Mesendoderm (in vitro differentiated cells): Measurements from ENCODE around the gene GRIK4.
A peak's percentile ranks its signal among the peaks of the same experiment; 100 is the strongest.

Experiments used
- DNase-seq: peaks from one replicate; pipeline ENCODE4 v3.0.0; 2013
- H2AK5ac ChIP-seq: 2 replicates; pipeline ENCODE4 v1.6.1; 2013; ENCODE audit warnings: low read length, inconsistent platforms
- H2BK120ac ChIP-seq: 2 replicates; pipeline ENCODE4 v1.6.1; 2013; ENCODE audit warnings: low read depth, mild to moderate bottlenecking, low read length, moderate library complexity, mixed read lengths
- H2BK15ac ChIP-seq: replicated peaks from 2 replicates; pipeline ENCODE4 v1.6.1; 2013; ENCODE audit warnings: low read depth, mild to moderate bottlenecking, moderate library complexity
- H2BK5ac ChIP-seq: 2 replicates; pipeline ENCODE4 v1.6.1; 2013; ENCODE audit warnings: low read length, inconsistent platforms
- H3K18ac ChIP-seq: 2 replicates; pipeline ENCODE4 v1.6.1; 2013; ENCODE audit warnings: mild to moderate bottlenecking, low read length, mixed read lengths
- H3K23ac ChIP-seq: one replicate; pipeline ENCODE4 v1.6.1; 2013; ENCODE audit warnings: low read length
- H3K27ac ChIP-seq: 2 replicates; pipeline ENCODE4 v1.5.1; 2013; ENCODE audit warnings: low read depth, mild to moderate bottlenecking, inconsistent platforms, low read length, moderate library complexity
- H3K27me3 ChIP-seq: 2 replicates; pipeline ENCODE4 v1.6.1; 2013; ENCODE audit warnings: low read length, control low read depth, mild to moderate bottlenecking, inconsistent platforms; ENCODE audit not compliant: insufficient read depth, poor library complexity
- H3K36me3 ChIP-seq: 2 replicates; pipeline ENCODE4 v1.6.1; 2013; ENCODE audit warnings: low read length, inconsistent platforms; ENCODE audit not compliant: control insufficient read depth, insufficient read depth
- H3K4ac ChIP-seq: one replicate; pipeline ENCODE4 v1.6.1; 2013; ENCODE audit warnings: low read depth, mild to moderate bottlenecking, low read length, moderate library complexity
- H3K4me1 ChIP-seq: 2 replicates; pipeline ENCODE4 v1.6.1; 2013; ENCODE audit warnings: low read depth, low read length, inconsistent platforms; ENCODE audit not compliant: control insufficient read depth
- H3K4me2 ChIP-seq: 2 replicates; pipeline ENCODE4 v1.6.1; 2013; ENCODE audit warnings: low read length
- H3K4me3 ChIP-seq: 2 replicates; pipeline ENCODE4 v1.5.1; 2013; ENCODE audit warnings: mild to moderate bottlenecking, low read length
- H3K56ac ChIP-seq: one replicate; pipeline ENCODE4 v1.6.1; 2013; ENCODE audit warnings: low read length
- H3K79me1 ChIP-seq: 2 replicates; pipeline ENCODE4 v1.6.1; 2013; ENCODE audit warnings: low read length, inconsistent platforms
- H3K79me2 ChIP-seq: 2 replicates; pipeline ENCODE4 v1.6.1; 2013; ENCODE audit warnings: mild to moderate bottlenecking, low read length; ENCODE audit not compliant: control insufficient read depth, insufficient read depth
- H3K9ac ChIP-seq: 2 replicates; pipeline ENCODE4 v1.6.1; 2013; ENCODE audit warnings: low read length, inconsistent platforms
- H4K5ac ChIP-seq: one replicate; pipeline ENCODE4 v1.6.1; 2013; ENCODE audit warnings: low read length
- H4K8ac ChIP-seq: one replicate; pipeline ENCODE4 v1.6.1; 2013; ENCODE audit warnings: low read depth, mild to moderate bottlenecking, control low read depth, low read length, moderate library complexity
- WGBS: extraction: QIAGEN DNeasy Blood & Tissue Kit; methylation state at CpG from one replicate; pipeline ENCODE4 v1.1.7; 2013; ENCODE audit warnings: low lambda C conversion rate, missing lambda C conversion rate; ENCODE audit not compliant: insufficient coverage; ENCODE audit errors: extremely low coverage; 5-methylcytosine and 5-hydroxymethylcytosine counted together

The GRIK4 gene

DNA sequence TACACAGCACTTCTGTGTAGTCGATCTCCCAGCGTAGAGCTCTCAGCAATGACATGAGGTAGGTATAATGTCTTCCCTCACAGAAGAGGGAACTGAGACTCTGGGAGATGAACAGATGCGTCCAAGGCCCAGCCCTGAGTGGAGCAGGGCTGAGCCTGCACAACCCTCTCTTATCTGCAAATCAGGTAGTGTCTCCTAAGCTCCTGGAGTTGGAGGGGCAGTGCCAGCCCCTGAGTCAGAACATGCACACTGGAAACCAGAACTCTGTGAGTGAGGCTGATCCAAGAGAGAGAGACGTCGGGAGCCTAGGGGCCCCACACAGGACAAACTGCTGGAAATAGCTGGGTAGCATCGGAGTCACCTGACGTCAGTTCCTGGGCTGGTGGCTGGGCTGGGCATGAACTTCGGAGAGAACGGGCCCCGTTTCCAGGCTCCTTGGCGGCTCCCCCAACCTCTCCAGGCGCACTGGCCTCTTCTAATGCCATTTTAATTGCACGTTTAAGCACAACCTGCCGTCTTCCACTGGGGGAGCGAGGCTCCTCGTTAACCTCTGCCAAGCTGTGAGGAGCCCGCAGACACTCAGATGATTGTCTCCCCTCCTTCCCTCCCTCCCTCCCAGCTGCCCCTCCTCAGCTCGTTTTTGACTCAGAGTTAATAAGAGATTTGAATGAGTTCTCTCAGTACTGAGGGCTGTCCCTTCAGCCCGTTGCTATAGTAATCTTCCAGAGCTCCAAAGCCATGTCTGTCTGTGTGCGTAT is 321.1 kb downstream of the GRIK4 start:
- Histone ChIP-seq H2AK5ac (no peak overlapping the region), H3K56ac (no peak overlapping the region), H3K18ac (no peak overlapping the region), H3K4me2 (no peak overlapping the region), H4K8ac (no peak overlapping the region), H3K27me3 (no peaks in the 10 kb centered on the region), H3K4me1 (no peaks in the 10 kb centered on the region), H3K36me3 (no peaks in the 10 kb centered on the region), H3K9ac (no peak overlapping the region), H4K5ac (no peak overlapping the region), H2BK5ac (no peak overlapping the region), H3K79me1 (no peaks in the 10 kb centered on the region), H2BK120ac (no peak overlapping the region), H3K4me3 (no peak overlapping the region), H2BK15ac (no peak overlapping the region), H3K4ac (no peak overlapping the region), H3K27ac (no peak overlapping the region), H3K79me2 (no peaks in the 10 kb centered on the region), H3K23ac (no peak overlapping the region)
- no CpG with 5 or more reads among the region's 20 CpGs for WGBS
- no peak for DNase-seq

DNA sequence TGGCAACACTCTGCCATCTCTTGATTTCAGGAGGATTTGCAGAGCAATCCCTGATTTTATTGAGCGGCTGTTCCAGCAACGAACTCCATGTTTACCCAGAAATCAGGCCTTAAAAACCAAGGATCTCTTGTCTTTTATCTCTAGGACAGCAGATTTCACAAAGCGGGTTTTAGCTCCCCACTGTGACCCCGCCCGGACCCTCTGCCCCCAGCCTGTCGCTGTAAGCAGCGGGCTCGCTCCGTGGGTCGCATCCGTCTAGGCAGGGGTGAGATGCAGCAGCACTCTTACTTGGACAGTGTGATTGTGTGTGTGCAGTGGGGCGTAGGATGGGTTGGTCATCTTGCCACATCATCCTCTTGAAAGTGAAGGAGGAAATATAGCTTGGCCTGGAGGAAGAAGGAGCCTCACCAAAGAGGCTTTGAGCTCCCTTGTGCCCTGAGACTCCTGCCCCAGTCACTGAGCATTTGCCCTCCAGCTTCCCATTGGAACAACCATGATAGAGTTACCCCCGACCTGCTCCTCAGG is 323.2 kb downstream of the GRIK4 start:
- Histone ChIP-seq H3K79me2 (no peaks in the 10 kb centered on the region), H3K18ac (no peak overlapping the region), H2AK5ac (no peak overlapping the region), H3K4ac (no peak overlapping the region), H3K9ac (no peak overlapping the region), H3K36me3 (no peaks in the 10 kb centered on the region), H3K4me3 (no peak overlapping the region), H2BK120ac (no peak overlapping the region), H2BK5ac (no peak overlapping the region), H3K79me1 (no peaks in the 10 kb centered on the region), H4K5ac (no peak overlapping the region), H3K27ac (no peak overlapping the region), H3K56ac (no peak overlapping the region), H2BK15ac (no peak overlapping the region), H3K27me3 (no peaks in the 10 kb centered on the region), H3K4me2 (no peak overlapping the region), H3K23ac (no peak overlapping the region), H3K4me1 (no peaks in the 10 kb centered on the region), H4K8ac (no peak overlapping the region)
- no peak for DNase-seq
- WGBS = no CpG with 5 or more reads among the region's 13 CpGs

DNA sequence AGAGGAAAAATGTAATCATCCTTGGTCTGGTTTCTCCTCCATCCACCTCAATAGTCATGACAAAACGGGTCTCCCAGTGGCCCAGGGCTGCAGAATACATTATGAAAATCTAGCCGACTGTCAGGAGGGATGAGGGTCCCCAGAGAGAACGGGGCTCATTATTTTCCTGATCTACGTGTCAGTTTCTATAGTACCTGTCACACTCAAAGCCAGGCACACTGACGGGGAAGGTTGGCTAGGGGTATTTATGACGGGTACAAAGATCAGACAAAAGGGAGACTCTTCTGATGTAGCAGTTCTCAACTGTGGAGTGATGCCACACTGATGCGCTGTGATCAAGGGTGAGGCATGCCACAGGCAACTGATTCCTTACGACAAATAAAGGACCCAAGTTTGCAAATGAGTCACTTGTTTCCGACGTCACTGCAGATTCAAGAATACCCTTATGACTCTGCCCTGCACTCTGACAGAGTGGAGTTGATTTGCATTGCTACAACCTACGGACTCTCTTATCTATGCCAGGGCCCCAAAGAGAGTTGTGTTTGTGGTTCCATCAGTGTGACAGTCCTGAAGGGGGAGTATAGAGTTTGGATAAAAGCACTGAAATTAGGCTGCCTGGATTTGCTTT is 324.2 kb downstream of the GRIK4 start:
- no peaks in the 10 kb centered on the region for H3K4me1 ChIP-seq
- H3K79me1 ChIP-seq = no peaks in the 10 kb centered on the region
- H3K4ac ChIP-seq = no peak overlapping the region
- H3K27me3 ChIP-seq = no peaks in the 10 kb centered on the region
- no peak overlapping the region for H3K9ac ChIP-seq
- no peaks in the 10 kb centered on the region for H3K79me2 ChIP-seq
- no CpG with 5 or more reads among the region's 11 CpGs for WGBS
- no peak overlapping the region for H3K27ac ChIP-seq
- no peak overlapping the region for H3K18ac ChIP-seq
- no peak overlapping the region for H2AK5ac ChIP-seq
- no peak overlapping the region for H2BK120ac ChIP-seq
- H3K36me3 ChIP-seq = no peaks in the 10 kb centered on the region
- peak; percentile 29 for DNase-seq
- no peak overlapping the region for H3K56ac ChIP-seq
- no peak overlapping the region for H4K8ac ChIP-seq
- H3K23ac ChIP-seq = no peak overlapping the region
- no peak overlapping the region for H2BK15ac ChIP-seq
- H3K4me3 ChIP-seq = no peak overlapping the region
- no peak overlapping the region for H4K5ac ChIP-seq
- H2BK5ac ChIP-seq = no peak overlapping the region
- H3K4me2 ChIP-seq = no peak overlapping the region

DNA sequence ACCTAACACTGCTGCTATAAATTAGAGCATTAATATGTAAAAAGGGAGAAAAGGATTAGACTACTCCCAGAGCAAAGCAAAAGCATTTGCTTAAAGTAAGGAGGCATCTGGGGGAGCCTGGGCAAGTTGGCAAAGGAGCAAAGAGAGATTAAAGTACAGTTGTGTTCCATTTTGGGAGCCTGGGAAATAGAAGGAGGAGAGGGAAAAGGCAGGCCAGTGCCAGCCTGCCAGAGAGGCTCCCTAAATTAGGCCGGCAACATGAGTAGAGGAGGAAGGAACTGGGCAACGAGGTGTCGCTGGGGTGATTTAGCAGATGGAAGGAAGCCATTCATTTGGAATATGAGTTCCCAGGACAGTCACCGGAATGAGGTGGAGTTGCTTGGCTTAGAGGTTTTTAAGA is 326.1 kb downstream of the GRIK4 start:
- Histone ChIP-seq H2BK120ac (no peak overlapping the region), H3K4me2 (no peak overlapping the region), H2AK5ac (no peak overlapping the region), H2BK5ac (no peak overlapping the region), H3K4me3 (no peak overlapping the region), H3K56ac (no peak overlapping the region), H3K9ac (no peak overlapping the region), H3K36me3 (no peaks in the 10 kb centered on the region), H3K18ac (no peak overlapping the region), H3K79me2 (no peaks in the 10 kb centered on the region), H2BK15ac (no peak overlapping the region), H3K27ac (no peak overlapping the region), H4K5ac (no peak overlapping the region), H3K27me3 (no peaks in the 10 kb centered on the region), H3K79me1 (no peaks in the 10 kb centered on the region), H3K4ac (no peak overlapping the region), H4K8ac (no peak overlapping the region), H3K4me1 (no peaks in the 10 kb centered on the region), H3K23ac (no peak overlapping the region)
- no peak for DNase-seq
- WGBS = no CpG with 5 or more reads among the region's 4 CpGs

DNA sequence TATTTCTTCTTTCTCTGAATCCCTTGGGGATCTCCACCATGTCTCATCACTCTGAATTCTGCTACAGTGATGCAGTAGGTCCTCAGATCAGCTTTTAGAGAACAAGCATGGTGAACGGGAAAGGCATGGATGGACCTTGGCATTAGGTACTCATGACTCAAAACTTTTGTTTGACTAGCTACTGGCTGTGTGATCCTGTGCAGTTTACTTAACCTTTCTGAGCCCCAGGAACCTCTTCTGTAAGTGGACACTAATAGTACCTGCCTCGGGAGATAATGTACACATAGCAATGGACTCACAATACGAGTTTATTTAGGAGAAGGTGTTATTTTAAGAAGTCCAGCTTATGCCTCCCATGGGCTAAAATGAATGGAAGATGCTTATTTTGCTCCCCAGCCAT is 327.7 kb downstream of the GRIK4 start:
- no peak overlapping the region for H3K27ac ChIP-seq
- no peaks in the 10 kb centered on the region for H3K36me3 ChIP-seq
- no peaks in the 10 kb centered on the region for H3K79me1 ChIP-seq
- no peak overlapping the region for H2BK15ac ChIP-seq
- H3K4ac ChIP-seq = no peak overlapping the region
- no peak overlapping the region for H3K4me2 ChIP-seq
- H3K27me3 ChIP-seq = no peaks in the 10 kb centered on the region
- H3K79me2 ChIP-seq = no peaks in the 10 kb centered on the region
- H3K4me3 ChIP-seq = no peak overlapping the region
- no peaks in the 10 kb centered on the region for H3K4me1 ChIP-seq
- no peak overlapping the region for H4K8ac ChIP-seq
- H4K5ac ChIP-seq = no peak overlapping the region
- H3K56ac ChIP-seq = no peak overlapping the region
- no peak overlapping the region for H2BK120ac ChIP-seq
- H2BK5ac ChIP-seq = no peak overlapping the region
- WGBS = no CpG with 5 or more reads among the region's 3 CpGs
- H3K23ac ChIP-seq = no peak overlapping the region
- H3K9ac ChIP-seq = no peak overlapping the region
- no peak for DNase-seq
- no peak overlapping the region for H3K18ac ChIP-seq
- H2AK5ac ChIP-seq = no peak overlapping the region
